Esophagus muscularis mucosa (tissue), 4 donors: Measurements from ENCODE around the gene SLC35B3.

ENCODE experiments used
- CTCF ChIP-seq, 3 experiments: fragments of 200-600 bp in 2 of 3; fragments of 450-650 bp in 1 of 3; sonication (generic) in 2 of 3; IDR thresholded peaks; one replicate each; pipeline ENCODE4 v1.5.1; 2017 to 2019; ENCODE audit warnings: antibody characterized with exemption in 3 of 3, mild to moderate bottlenecking in 2 of 3, moderate library complexity in 1 of 3
- EP300 ChIP-seq: sonication (generic); formaldehyde crosslinking; IDR thresholded peaks from one replicate; pipeline ENCODE4 v1.6.1; 2017; ENCODE audit warnings: antibody characterized with exemption
- POLR2A ChIP-seq: fragments of 450-650 bp; IDR thresholded peaks from one replicate; pipeline ENCODE4 v1.6.1; 2017; ENCODE audit warnings: antibody characterized with exemption, moderate library complexity, mild to moderate bottlenecking, low read depth

GRCh38 chr6:8442150-8442549, 6.8 kb upstream of the SLC35B3 start:
- TF ChIP-seq CTCF (IDR thresholded peaks at IDR 0.05) (no peak), POLR2A (no peak), EP300 (no peak)
